CD4-positive, alpha-beta T cell (primary cell): Measurements from ENCODE around the gene BIN1. TPM values are rescaled to one million over a fixed set of nuclear protein-coding genes. Genes with fewer than 3 reads are reported as not detected.

Source experiments
- ATAC-seq: fragments of 200-7000 bp; cut with Tn5 transposase; one replicate; pipeline ENCODE4 v1.10.0; 2022; ENCODE audit warnings: mild to moderate bottlenecking; ENCODE audit not compliant: poor library complexity
- CTCF ChIA-PET: fragments of 350-600 bp; sonication (Branson Sonifier 250); formaldehyde crosslinking; loops from one replicate; lab custom pipeline; 2021; ENCODE audit warnings: antibody characterized with exemption, inconsistent platforms; lab: Charles Lee
- POLR2A ChIA-PET: fragments of 350-600 bp; sonication (Branson Sonifier 250); formaldehyde crosslinking; loops from one replicate; lab custom pipeline; 2021; ENCODE audit warnings: antibody characterized with exemption, inconsistent platforms; lab: Charles Lee
- DNase-seq, 14 experiments: peaks; one replicate each; pipeline ENCODE4 v3.0.0-alpha.2; 2013 to 2020; ENCODE audit warnings: mixed read lengths in 2 of 14
- H3K27ac ChIP-seq, 2 donors: one replicate each; pipeline versions ENCODE4 v1.5.1 to v1.7.0; 2013; ENCODE audit warnings: low read length in 2 of 2, low read depth in 1 of 2, mild to moderate bottlenecking in 1 of 2
- H3K27me3 ChIP-seq, 2 experiments: 1 replicate in 1 of 2; 2 replicates in 1 of 2; pipeline versions ENCODE4 v1.6.1 to v1.7.0; 2013; ENCODE audit warnings: low read length in 2 of 2, control low read depth in 1 of 2, mild to moderate bottlenecking in 1 of 2, moderate library complexity in 1 of 2; ENCODE audit not compliant: insufficient read depth in 2 of 2, control insufficient read depth in 1 of 2
- H3K36me3 ChIP-seq: one replicate; pipeline ENCODE4 v1.6.1; 2013; ENCODE audit warnings: low read length, control low read depth; ENCODE audit not compliant: insufficient read depth
- H3K4me1 ChIP-seq: one replicate; pipeline ENCODE4 v1.6.1; 2013; ENCODE audit warnings: low read length, control low read depth; ENCODE audit not compliant: insufficient read depth
- H3K4me3 ChIP-seq: one replicate; pipeline ENCODE4 v1.5.1; 2013; ENCODE audit warnings: mild to moderate bottlenecking, low read length, moderate library complexity
- H3K9me3 ChIP-seq, 2 experiments: 1 replicate in 1 of 2; 2 replicates in 1 of 2; pipeline versions ENCODE4 v1.6.1 to v1.7.0; 2013; ENCODE audit warnings: low read length in 2 of 2, mild to moderate bottlenecking in 2 of 2, control low read depth in 1 of 2, moderate library complexity in 1 of 2; ENCODE audit not compliant: control insufficient read depth in 1 of 2, insufficient read depth in 1 of 2
- H3K27ac Mint-ChIP-seq: one replicate; pipeline ENCODE4 v1.8.0; 2020; ENCODE audit warnings: mixed read lengths
- H3K27me3 Mint-ChIP-seq: one replicate; pipeline ENCODE4 v1.8.0; 2021; ENCODE audit warnings: mixed read lengths
- H3K36me3 Mint-ChIP-seq: one replicate; pipeline ENCODE4 v1.8.0; 2021; ENCODE audit warnings: low read depth, mixed read lengths
- H3K4me1 Mint-ChIP-seq: one replicate; pipeline ENCODE4 v1.8.0; 2021; ENCODE audit warnings: low read depth, mixed read lengths
- H3K4me3 Mint-ChIP-seq: one replicate; pipeline ENCODE4 v1.8.0; 2020; ENCODE audit warnings: mild to moderate bottlenecking, mixed read lengths
- H3K9me3 Mint-ChIP-seq: one replicate; pipeline ENCODE4 v1.8.0; 2020; ENCODE audit warnings: mixed read lengths
- CTCF ChIP-seq: fragments of 200-600 bp; IDR thresholded peaks from one replicate; pipeline ENCODE4 v1.8.0; 2022; ENCODE audit warnings: antibody characterized with exemption, mild to moderate bottlenecking
- intact Hi-C, 2 experiments: fragments of 100-400 bp; cut with DNase I in 1 of 2; cut with micrococcal nuclease in 1 of 2; formaldehyde crosslinking; loops; one replicate each; pipeline versions ENCODE4 v1.15.1 to v1.9.0; 2023 to 2025; cut with DNase I, micrococcal nuclease
- total RNA-seq, 174 experiments: library from RNA in 2 of 174; stranded (reverse) in 2 of 174; gene quantifications; one replicate each; pipeline ENCODE4 v1.2.3 and lab custom pipeline; 2021 to 2026

Gene BIN1
- total RNA-seq, 2 experiments from 2014 or later, result 98.8 to 104 TPM

GRCh38 chr2:127078028-127078427, 28.9 kb downstream of the BIN1 start:
- ATAC-seq (no peak), DNase-seq (no peak)
- no peaks in the 10 kb centered on the region for H3K27me3 ChIP-seq
- Mint-ChIP-seq H3K4me3 (peak overlapping the region; percentile 84), H3K27ac (peak overlapping the region; percentile 99), H3K36me3 (peaks cover 40% of the 10 kb centered on the region), H3K27me3 (no peaks in the 10 kb centered on the region), H3K4me1 (peaks cover 70% of the 10 kb centered on the region), H3K9me3 (no peaks in the 10 kb centered on the region)
- peaks cover 36% of the 10 kb centered on the region for H3K36me3 ChIP-seq
- peaks cover 89% of the 10 kb centered on the region for H3K4me1 ChIP-seq
- no peak overlapping the region for H3K4me3 ChIP-seq
- ChIA-PET CTCF (interaction anchor here (1.4 to 1.8 kb wide), 2 partner anchors 10 kb away, joined by 6 to 8 read pairs; no protein-coding TSS in a partner anchor), POLR2A (no interaction called here)
- intact Hi-C loops, result loop anchor here in 1 of 2 experiments (10.0 kb wide), 1 partner anchor 317 kb away; no protein-coding TSS in a partner anchor
- no peak for TF ChIP-seq CTCF
- H3K9me3 ChIP-seq, result no peaks in the 10 kb centered on the region
- peak overlapping the region; percentile 58 to 64 for H3K27ac ChIP-seq

- H3K27me3 Mint-ChIP-seq, result no peaks in the 10 kb centered on the region
- ATAC-seq (no peak), DNase-seq (no peak)
- Histone ChIP-seq H3K9me3 (no peaks in the 10 kb centered on the region), H3K27me3 (no peaks in the 10 kb centered on the region), H3K4me1 (peaks cover 78% of the 10 kb centered on the region), H3K27ac (peak overlapping the region; percentile 58 to 64), H3K4me3 (no peak overlapping the region), H3K36me3 (peaks cover 47% of the 10 kb centered on the region)
- peak overlapping the region; percentile 99 for H3K27ac Mint-ChIP-seq
- peaks cover 65% of the 10 kb centered on the region for H3K4me1 Mint-ChIP-seq
- CTCF ChIA-PET, result interaction anchor here (1.4 kb wide), 1 partner anchor 9 kb away, joined by 8 read pairs; no protein-coding TSS in a partner anchor
- peaks cover 50% of the 10 kb centered on the region for H3K36me3 Mint-ChIP-seq
- peak overlapping the region; percentile 30 for H3K4me3 Mint-ChIP-seq
- TF ChIP-seq CTCF, result no peak
- POLR2A ChIA-PET, result no interaction called here
- intact Hi-C loops, result loop anchor here in 1 of 2 experiments (10.0 kb wide), 1 partner anchor 318 kb away; no protein-coding TSS in a partner anchor
- no peaks in the 10 kb centered on the region for H3K9me3 Mint-ChIP-seq
Observed at GRCh38 chr2:127076924-127077323, 30.0 kb downstream of the BIN1 start.

- ChIA-PET CTCF (no interaction called here), POLR2A (interaction anchor here (1.3 kb wide), 1 partner anchor 9 kb away, joined by 3 read pairs; no protein-coding TSS in a partner anchor)
- peak overlapping the region; percentile 99 for H3K27ac Mint-ChIP-seq
- DNase-seq (no peak), ATAC-seq (no peak)
- H3K4me3 ChIP-seq, result no peak overlapping the region
- TF ChIP-seq CTCF, result no peak
- intact Hi-C loops, result loop anchor here in 1 of 2 experiments (10.0 kb wide), 1 partner anchor 319 kb away; no protein-coding TSS in a partner anchor
- H3K9me3 ChIP-seq, result no peaks in the 10 kb centered on the region
- H3K27ac ChIP-seq, result peak overlapping the region; percentile 58 to 64
- H3K4me1 ChIP-seq, result peaks cover 71% of the 10 kb centered on the region
- H3K4me1 Mint-ChIP-seq, result peaks cover 61% of the 10 kb centered on the region
- H3K4me3 Mint-ChIP-seq, result no peak overlapping the region
- no peaks in the 10 kb centered on the region for H3K27me3 Mint-ChIP-seq
- H3K27me3 ChIP-seq, result no peaks in the 10 kb centered on the region
- H3K9me3 Mint-ChIP-seq, result no peaks in the 10 kb centered on the region
- peaks cover 54% of the 10 kb centered on the region for H3K36me3 ChIP-seq
- peaks cover 50% of the 10 kb centered on the region for H3K36me3 Mint-ChIP-seq
Observed at GRCh38 chr2:127076290-127076689, 30.7 kb downstream of the BIN1 start.
